IPS-15b (cell line): ENCODE measurements around the gene CABLES1.
"Not testable (repeated sequence)": the region's sequence is repeated elsewhere in the genome, so short reads cannot be mapped to it uniquely, and the experiment has no call there.

Source experiments
- H3K27me3 ChIP-seq: one replicate; pipeline ENCODE4 v1.6.1; 2013; ENCODE audit warnings: low read length; ENCODE audit not compliant: control insufficient read depth, insufficient read depth
- H3K36me3 ChIP-seq: one replicate; pipeline ENCODE4 v1.6.1; 2013; ENCODE audit warnings: low read length; ENCODE audit not compliant: control insufficient read depth, insufficient read depth
- H3K4me1 ChIP-seq: one replicate; pipeline ENCODE4 v1.6.1; 2013; ENCODE audit warnings: mild to moderate bottlenecking, low read length; ENCODE audit not compliant: control insufficient read depth, insufficient read depth
- H3K4me3 ChIP-seq: one replicate; pipeline ENCODE4 v1.5.1; 2013; ENCODE audit warnings: low read depth, low read length
- H3K9ac ChIP-seq: one replicate; pipeline ENCODE4 v1.6.1; 2013; ENCODE audit warnings: low read depth, mild to moderate bottlenecking, low read length
- H3K9me3 ChIP-seq: one replicate; pipeline ENCODE4 v1.6.1; 2013; ENCODE audit warnings: mild to moderate bottlenecking, low read length; ENCODE audit not compliant: control insufficient read depth, insufficient read depth

Gene CABLES1

DNA sequence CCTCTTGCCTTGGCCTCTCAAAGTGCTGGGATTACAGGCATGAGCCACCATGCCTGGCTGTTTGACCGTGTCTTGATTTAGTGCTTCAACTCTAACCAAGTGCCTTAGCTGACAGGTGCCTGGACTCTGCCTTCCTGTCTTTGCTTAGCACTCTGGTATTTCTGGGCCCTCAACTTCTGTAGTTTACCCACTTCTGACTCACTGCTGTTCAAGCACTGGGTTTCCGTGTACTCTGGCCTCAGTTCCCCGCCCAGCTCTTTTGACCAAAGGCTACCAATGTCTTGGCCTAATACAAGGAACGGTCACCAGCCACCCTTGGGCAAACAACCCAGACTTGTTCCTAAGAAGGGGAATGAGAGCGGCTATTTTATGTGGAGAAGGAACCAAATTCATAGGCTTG lies 35.7 kb upstream of the CABLES1 start:
- H3K4me1 ChIP-seq: peaks cover 4% of the 10 kb centered on the region
- no peaks in the 10 kb centered on the region for H3K27me3 ChIP-seq

GRCh38 chr18:23101861-23102432 lies 33.3 kb upstream of the CABLES1 start:
- no peaks in the 10 kb centered on the region for H3K36me3 ChIP-seq
- no peaks in the 10 kb centered on the region for H3K4me1 ChIP-seq
- no peak overlapping the region for H3K4me3 ChIP-seq
- no peak overlapping the region for H3K9ac ChIP-seq
- no peaks in the 10 kb centered on the region for H3K9me3 ChIP-seq
- no peaks in the 10 kb centered on the region for H3K27me3 ChIP-seq

More for the DNA sequence above, 35.7 kb upstream of the CABLES1 start:
- no peaks in the 10 kb centered on the region for H3K36me3 ChIP-seq
- H3K9ac ChIP-seq: no peak overlapping the region
- no peak overlapping the region for H3K4me3 ChIP-seq
- no peaks in the 10 kb centered on the region for H3K9me3 ChIP-seq

GRCh38 chr18:23102493-23103261 lies 32.6 kb upstream of the CABLES1 start:
- no peak overlapping the region for H3K9ac ChIP-seq
- H3K27me3 ChIP-seq: no peaks in the 10 kb centered on the region
- H3K4me1 ChIP-seq: no peaks in the 10 kb centered on the region
- H3K36me3 ChIP-seq: no peaks in the 10 kb centered on the region
- H3K4me3 ChIP-seq: no peak overlapping the region
- H3K9me3 ChIP-seq: no peaks in the 10 kb centered on the region

GRCh38 chr18:23103449-23103848 lies 31.8 kb upstream of the CABLES1 start:
- no peaks in the 10 kb centered on the region for H3K9me3 ChIP-seq
- no peaks in the 10 kb centered on the region for H3K36me3 ChIP-seq
- no peaks in the 10 kb centered on the region for H3K27me3 ChIP-seq
- H3K4me1 ChIP-seq: no peaks in the 10 kb centered on the region
- no peak overlapping the region for H3K4me3 ChIP-seq
- no peak overlapping the region for H3K9ac ChIP-seq

DNA sequence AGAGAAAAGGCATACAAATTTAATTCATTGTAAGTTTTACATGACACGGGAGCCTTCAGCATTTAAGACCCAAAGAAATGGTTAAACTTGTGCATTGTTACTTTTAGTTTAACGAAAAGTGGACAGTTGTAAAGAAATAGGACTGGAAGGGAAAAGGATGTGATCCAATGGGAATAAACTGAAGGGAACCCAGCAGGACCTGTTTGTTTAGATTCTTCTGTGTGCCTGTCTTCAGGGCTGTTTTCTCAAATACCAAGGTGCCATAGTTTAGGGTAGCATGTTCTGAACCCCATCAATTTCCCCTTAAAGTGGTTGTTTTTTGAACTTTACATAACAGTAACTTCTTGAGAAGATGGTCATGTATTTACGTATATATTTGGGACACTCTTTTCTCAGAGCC lies 30.3 kb upstream of the CABLES1 start:
- Histone ChIP-seq H3K27me3 (no peaks in the 10 kb centered on the region), H3K4me1 (no peaks in the 10 kb centered on the region), H3K9me3 (no peaks in the 10 kb centered on the region), H3K4me3 (no peak overlapping the region), H3K36me3 (no peaks in the 10 kb centered on the region), H3K9ac (no peak overlapping the region)

DNA sequence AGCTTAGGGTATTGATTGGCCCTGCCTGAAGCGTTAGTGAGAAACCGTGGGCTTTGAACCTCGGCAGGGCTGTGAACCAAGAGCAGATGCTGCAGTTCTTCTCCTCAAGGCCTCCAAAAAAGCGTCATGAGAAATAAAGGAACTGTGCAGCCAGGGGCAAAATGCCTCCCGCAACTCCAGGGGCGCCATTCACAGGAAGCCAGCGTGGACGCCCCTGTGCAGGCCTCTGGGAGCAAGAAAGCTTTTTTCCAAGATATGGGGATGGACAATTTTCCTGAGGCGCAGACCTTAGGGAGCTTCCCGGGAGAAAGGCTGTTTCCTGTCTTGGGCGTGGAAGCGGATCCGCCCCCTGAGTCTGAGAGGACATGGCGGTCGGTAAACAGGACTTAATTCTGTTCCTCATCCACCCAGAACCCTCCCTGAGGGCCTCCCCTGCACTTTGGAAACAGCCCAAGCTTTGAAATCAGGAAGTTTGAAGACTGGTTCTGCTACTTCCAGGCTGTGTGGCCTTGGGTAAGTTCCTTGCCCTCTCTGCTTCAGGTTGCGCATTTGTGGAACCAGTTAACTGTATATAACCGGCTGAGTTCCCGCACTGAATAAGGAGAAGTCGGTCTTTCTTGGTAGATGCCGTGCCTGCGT lies 29.6 kb upstream of the CABLES1 start:
- Histone ChIP-seq H3K4me1 (no peaks in the 10 kb centered on the region), H3K9me3 (no peaks in the 10 kb centered on the region)

GRCh38 chr18:23106575-23106974 lies 28.7 kb upstream of the CABLES1 start:
- H3K4me3 ChIP-seq: no peak overlapping the region
- no peak overlapping the region for H3K9ac ChIP-seq
- no peaks in the 10 kb centered on the region for H3K36me3 ChIP-seq
- no peaks in the 10 kb centered on the region for H3K27me3 ChIP-seq
- no peaks in the 10 kb centered on the region for H3K9me3 ChIP-seq
- H3K4me1 ChIP-seq: no peaks in the 10 kb centered on the region

More for the DNA sequence above, 29.6 kb upstream of the CABLES1 start:
- no peak overlapping the region for H3K4me3 ChIP-seq
- no peaks in the 10 kb centered on the region for H3K27me3 ChIP-seq
- H3K36me3 ChIP-seq: no peaks in the 10 kb centered on the region
- no peak overlapping the region for H3K9ac ChIP-seq

- Histone ChIP-seq H3K9ac (no peak overlapping the region), H3K4me3 (no peak overlapping the region), H3K9me3 (no peaks in the 10 kb centered on the region), H3K27me3 (no peaks in the 10 kb centered on the region), H3K4me1 (no peaks in the 10 kb centered on the region), H3K36me3 (no peaks in the 10 kb centered on the region)
Measured at GRCh38 chr18:23107718-23108117, 27.6 kb upstream of the CABLES1 start.

DNA sequence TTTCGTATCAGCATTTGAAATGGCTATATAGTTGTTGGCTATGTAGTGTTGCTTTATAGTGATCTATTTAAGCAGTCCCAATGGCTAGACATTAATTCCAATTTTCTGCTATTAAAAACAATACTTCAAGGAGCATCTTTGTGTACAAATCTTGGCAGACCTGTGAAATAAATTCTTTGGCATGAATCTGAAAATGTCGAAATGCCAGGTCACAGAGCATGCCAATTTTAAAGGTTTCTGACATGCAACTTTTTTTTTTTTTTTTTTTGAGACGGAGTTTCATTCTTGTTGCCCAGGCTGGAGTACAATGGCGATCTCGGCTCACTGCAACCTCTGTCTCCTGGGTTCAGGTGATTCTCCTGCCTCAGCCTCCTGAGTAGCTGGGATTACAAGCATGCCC lies 26.8 kb upstream of the CABLES1 start:
- H3K9me3 ChIP-seq: no peaks in the 10 kb centered on the region
- H3K9ac ChIP-seq: no peak overlapping the region
- H3K36me3 ChIP-seq: no peaks in the 10 kb centered on the region
- H3K27me3 ChIP-seq: no peaks in the 10 kb centered on the region
- H3K4me1 ChIP-seq: no peaks in the 10 kb centered on the region
- no peak overlapping the region for H3K4me3 ChIP-seq

DNA sequence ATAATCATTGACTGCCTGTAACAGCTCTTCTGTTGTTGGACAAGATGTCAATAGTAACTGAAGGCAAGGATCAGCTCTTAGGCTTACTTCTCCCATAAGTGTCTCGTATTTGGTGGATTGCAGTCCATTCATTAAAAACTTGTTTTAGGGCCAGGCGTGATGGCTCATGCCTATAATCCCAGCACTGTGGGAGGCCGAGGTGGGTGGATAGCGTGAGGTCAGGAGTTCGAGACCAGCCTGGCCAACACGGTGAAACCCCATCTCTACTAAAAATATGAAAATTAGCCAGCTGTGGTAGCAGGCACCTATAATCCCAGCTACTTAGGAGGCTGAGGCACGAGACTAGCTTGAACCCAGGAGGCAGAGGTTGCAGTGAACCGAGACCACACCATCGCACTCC lies 26.1 kb upstream of the CABLES1 start:
- H3K36me3 ChIP-seq, H3K9ac ChIP-seq, H3K4me3 ChIP-seq, H3K4me1 ChIP-seq, H3K27me3 ChIP-seq, H3K9me3 ChIP-seq: not testable (repeated sequence)

GRCh38 chr18:23113576-23113975 lies 21.7 kb upstream of the CABLES1 start:
- Histone ChIP-seq H3K9me3 (no peaks in the 10 kb centered on the region), H3K9ac (no peak overlapping the region), H3K4me1 (peaks cover 6% of the 10 kb centered on the region), H3K27me3 (no peaks in the 10 kb centered on the region), H3K4me3 (no peak overlapping the region), H3K36me3 (no peaks in the 10 kb centered on the region)
